GM12891 (cell line): ENCODE data around the gene LTBP1.
"Not testable (repeated sequence)": the region's sequence is repeated elsewhere in the genome, so short reads cannot be mapped to it uniquely, and the experiment has no call there.

Experiments used
- DNase-seq: peaks from one replicate; pipeline ENCODE4 v3.0.0; 2011; ENCODE audit warnings: low spot score; ENCODE audit not compliant: insufficient read length
- FAIRE-seq: peaks from 2 replicates; lab custom pipeline; 2011; peaks lifted over from hg19 to GRCh38; lab: Jason Lieb, UNC
- PAX5 ChIP-seq: IDR thresholded peaks from 2 replicates; pipeline ENCODE4 v1.6.1; 2011; ENCODE audit warnings: low read length, moderate library complexity, mild to moderate bottlenecking; ENCODE audit not compliant: insufficient read depth, severe bottlenecking
- POLR2A ChIP-seq: IDR thresholded peaks from 2 replicates; pipeline ENCODE4 v1.6.1; 2011; ENCODE audit warnings: low read depth, low read length, control low read depth
- POLR2AphosphoS5 ChIP-seq: IDR thresholded peaks from 2 replicates; pipeline ENCODE4 v1.6.1; 2011; ENCODE audit warnings: low read depth, low read length, control low read depth
- POU2F2 ChIP-seq: IDR thresholded peaks from 2 replicates; pipeline ENCODE4 v1.6.1; 2011; ENCODE audit warnings: low read depth, mild to moderate bottlenecking, control low read depth, low read length, moderate library complexity
- SPI1 ChIP-seq: IDR thresholded peaks from 2 replicates; pipeline ENCODE4 v1.6.1; 2011; ENCODE audit warnings: low read depth, low read length, control low read depth
- TAF1 ChIP-seq: IDR thresholded peaks from 2 replicates; pipeline ENCODE4 v1.6.1; 2011; ENCODE audit warnings: low read depth, low read length, control low read depth

LTBP1 gene

DNA sequence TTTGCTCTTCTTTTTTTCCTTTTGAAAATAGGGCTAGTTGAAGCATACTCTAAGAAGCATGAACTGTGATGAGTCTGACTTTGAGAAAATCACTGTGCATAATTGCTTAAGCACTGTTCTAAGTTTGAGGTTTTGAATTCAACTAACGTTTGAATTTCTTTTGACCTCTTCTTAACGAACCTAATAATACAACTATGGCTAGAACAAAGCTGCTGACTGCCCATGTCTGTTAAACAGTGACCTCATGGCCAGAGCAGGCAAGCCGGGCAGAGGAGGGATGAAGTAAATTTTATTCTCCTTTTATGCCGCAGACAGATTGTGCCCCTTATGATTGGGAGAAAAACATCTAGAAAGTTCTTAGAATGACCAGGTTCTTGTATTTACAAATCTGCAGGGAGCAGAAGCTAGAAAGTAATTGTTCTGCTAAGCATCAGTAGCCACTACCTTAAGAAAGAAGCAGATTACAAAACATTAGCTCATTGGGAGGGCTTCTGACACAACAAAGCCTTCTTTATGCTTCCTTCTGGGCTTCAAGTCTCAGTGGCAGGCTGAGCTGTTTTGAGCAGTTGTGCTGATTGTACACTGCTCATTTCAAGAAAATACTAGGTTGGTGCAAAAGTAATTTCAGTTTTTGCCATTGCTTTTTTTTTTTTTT, 431.9 kb downstream of the LTBP1 start:
- TF ChIP-seq PAX5 (no peak), TAF1 (no peak), SPI1 (no peak), POU2F2 (no peak), POLR2A (no peak), POLR2AphosphoS5 (no peak)
- FAIRE-seq = no peak
- DNase-seq = no peak

DNA sequence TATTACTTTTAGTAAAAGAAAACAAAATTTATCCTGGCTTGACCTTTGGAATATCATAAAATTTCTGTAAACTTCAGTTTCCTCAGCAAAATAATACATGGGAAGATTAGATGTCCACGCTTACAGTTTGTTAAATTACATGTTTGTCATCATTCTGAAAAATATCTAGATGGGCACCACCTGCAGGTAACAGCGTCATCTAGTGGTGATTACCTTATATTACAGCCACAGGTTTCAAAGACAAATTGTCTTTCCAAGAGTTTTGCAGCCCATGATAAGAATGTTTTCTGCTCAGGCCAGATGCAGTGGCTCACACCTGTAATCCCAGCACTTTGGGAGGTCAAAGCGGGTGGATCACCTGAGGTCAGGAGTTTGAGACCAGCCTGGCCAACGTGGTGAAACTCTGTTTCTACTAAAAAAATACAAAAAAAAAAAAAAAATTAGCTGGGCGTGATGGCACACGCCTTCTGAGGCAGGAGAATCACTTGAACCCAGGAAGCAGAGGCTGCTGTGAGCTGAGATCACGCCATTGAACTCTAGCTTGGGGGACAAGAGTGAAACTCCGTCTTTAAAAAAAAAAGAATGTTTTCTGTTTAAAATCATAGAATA, 433.4 kb downstream of the LTBP1 start:
- DNase-seq (no peak), FAIRE-seq (peak; percentile 66)
- no peak for TF ChIP-seq POLR2A
- TF ChIP-seq TAF1 = no peak
- no peak for TF ChIP-seq SPI1
- TF ChIP-seq POLR2AphosphoS5 = no peak
- no peak for TF ChIP-seq POU2F2
- TF ChIP-seq PAX5 = no peak

DNA sequence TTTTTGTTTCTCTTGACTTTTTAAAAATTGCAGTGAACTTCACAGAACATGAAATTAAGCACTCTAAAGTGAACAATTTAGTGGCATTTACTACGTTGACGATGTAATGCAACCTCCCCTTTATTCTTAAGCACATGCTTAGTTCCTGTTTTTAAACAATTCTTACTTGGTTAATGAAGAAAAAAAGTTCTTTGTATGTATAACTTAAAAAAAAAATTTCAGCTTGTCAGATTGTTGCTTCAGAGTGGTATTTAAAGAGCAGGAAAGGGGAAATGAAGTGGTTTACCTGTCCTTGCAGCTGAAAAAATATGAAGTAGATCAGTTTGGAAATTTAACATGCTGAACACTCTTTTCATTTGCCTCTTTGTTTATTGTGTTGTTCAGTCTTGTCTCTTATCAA, 434.0 kb downstream of the LTBP1 start:
- FAIRE-seq = no peak
- no peak for TF ChIP-seq POLR2AphosphoS5
- no peak for TF ChIP-seq SPI1
- no peak for DNase-seq

DNA sequence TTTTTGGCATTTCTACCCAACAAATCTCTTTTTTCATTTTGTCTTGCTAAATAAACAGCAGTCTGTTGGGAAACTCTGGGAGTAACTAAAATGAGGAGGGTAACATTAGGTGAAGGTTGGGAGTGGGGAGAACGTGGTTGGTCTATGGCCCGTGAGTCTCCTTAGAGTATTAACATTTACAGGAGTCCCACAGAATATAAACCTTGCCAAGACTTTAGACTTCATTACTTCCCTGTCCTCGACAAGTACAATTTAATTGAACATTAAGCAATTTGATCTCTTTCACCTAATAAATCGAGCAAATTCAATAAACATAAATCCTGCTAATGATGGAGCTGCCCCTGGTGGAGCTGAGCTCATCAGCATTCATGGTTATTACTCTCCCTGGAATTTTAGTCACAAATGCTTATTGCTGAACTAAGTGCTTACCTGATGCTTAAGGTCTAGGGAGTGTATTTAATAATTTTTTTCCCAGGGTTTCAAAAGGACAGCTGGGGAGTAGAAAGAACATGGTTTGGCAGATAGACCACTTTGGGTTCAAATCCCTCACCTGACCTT, 434.6 kb downstream of the LTBP1 start:
- TF ChIP-seq TAF1 = no peak
- no peak for TF ChIP-seq SPI1
- no peak for TF ChIP-seq POLR2A
- TF ChIP-seq PAX5 = no peak
- TF ChIP-seq POU2F2 = no peak
- no peak for TF ChIP-seq POLR2AphosphoS5
- FAIRE-seq (no peak), DNase-seq (no peak)

DNA sequence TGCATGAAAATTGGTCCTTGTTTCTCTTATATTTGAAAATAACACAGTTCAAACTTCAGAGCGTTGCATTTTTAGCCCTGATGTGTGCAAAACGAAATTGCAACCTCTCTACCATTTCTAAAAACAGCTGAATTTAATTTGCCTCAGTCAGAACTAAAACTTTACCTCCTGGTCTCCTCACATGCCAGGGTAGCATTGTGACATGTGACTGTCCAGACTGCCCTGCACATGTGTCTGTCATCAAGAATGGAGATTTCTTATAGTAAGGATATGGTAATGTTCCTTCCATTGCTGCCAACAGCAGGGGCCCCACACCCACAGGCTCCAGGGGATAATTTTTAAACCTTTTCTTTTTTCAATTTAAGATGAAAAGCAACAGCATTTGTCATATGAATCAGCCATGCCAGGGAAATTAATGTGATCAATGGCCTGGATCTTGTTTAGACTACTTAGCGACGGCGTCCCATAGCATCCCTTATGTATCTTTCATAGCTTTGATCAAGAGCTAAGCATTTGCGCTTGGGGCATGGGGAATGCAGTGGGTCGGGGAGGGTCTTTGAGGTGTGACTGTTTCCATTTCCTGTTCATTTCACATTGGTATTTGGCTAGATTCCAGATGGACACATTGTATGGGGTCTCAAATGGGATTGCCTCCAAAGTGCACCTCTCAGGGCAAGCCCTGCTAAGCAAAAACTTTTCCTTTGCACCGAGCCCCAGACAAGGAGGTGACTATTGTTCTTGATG, 437.3 kb downstream of the LTBP1 start:
- TF ChIP-seq PAX5 (no peak), SPI1 (no peak)
- DNase-seq = no peak
- FAIRE-seq = no peak

DNA sequence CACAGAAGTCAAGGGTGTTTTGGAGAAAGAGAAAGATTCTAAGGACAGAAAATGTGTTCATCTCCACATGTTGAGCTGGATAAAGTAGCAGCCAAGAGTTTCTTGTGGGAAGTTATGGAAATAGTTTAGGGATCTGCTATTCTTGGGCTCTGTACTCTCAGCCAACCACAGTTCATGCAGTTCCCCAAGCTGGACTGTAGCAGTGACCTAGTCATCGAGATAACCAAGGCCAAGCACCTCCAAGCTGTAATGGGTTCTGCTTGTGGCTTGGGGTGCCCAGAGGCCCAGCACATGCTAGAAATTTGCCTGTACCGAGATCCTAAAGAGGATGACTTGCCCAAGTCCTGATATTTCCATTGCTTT, 437.8 kb downstream of the LTBP1 start:
- TF ChIP-seq POU2F2 = no peak
- TF ChIP-seq TAF1 = no peak
- no peak for TF ChIP-seq POLR2A
- TF ChIP-seq SPI1 = no peak
- TF ChIP-seq PAX5 = no peak
- TF ChIP-seq POLR2AphosphoS5 = no peak
- FAIRE-seq (no peak), DNase-seq (no peak)

DNA sequence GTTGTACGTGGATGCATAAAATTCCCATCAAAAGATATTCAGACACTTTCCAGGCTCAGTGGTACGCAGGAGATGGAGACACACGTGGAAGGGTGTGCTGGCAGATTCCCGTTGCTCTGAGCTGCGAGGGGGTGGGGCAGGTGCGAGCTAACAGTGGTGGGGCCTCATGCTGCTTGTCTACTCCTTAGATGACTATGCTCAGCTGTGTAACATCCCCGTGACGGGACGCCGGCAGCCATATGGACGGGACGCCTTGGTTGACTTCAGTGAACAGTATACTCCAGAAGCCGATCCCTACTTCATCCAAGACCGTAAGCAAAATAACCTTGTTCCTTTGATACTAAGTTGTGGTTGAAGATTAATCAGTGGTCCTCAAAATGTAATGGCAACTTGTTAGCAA, 442.2 kb downstream of the LTBP1 start:
- FAIRE-seq (no peak), DNase-seq (no peak)
- no peak for TF ChIP-seq POLR2AphosphoS5
- TF ChIP-seq SPI1 = no peak
- TF ChIP-seq PAX5 = no peak
- no peak for TF ChIP-seq POU2F2
- TF ChIP-seq POLR2A = no peak
- TF ChIP-seq TAF1 = no peak

DNA sequence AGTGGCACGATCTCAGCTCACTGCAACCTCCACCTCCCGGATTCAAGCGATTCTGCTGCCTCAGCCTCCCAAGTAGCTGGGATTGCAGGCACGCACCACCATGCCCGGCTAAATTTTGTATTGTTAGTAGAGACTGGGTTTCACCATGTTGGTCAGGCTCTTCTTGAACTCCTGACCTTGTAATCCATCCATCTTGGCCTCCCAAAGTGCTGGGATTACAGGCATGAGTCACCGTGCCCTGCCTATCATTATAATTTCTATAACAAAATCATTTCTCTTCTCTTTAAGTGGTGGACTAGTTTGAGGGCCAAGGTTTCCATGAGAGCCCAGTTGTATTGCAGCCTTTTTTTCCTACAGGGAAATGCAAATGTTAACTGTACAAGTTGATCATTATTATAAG, 442.9 kb downstream of the LTBP1 start:
- not testable (repeated sequence) for DNase-seq, FAIRE-seq

DNA sequence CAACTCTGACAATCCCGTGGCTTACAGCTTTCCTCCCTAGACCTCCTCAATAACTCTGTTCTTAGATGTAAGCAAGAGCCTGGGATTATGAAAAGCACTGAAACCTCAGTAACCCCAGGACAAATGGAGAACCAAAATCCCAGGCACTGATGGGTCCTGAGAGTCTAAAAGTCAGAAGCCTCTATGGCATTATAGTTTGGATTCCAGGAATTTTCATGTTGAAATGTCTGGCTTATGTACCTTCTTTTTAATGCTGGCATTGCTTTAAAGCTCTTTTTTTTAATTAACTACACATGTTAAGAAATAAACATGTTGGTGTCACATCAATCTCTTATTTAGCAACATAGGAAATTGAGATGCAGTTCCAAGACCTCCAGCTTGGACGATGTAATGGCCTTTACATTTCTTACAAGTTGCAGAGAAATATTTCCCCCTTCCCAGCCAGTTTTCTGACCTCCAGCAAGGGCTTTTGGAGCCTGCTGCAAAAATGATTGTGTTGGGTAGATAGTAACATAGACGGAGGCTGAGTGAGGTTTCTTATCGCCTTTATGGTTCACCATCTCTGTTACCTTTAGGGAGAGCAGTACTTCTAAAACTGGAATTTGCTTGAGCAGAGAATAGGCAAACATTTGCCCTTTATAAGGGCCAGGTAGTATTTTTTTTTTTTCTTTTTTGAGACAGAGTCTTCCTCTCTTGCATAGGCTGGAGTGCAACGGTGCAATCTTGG, 444.9 kb downstream of the LTBP1 start:
- no peak for FAIRE-seq
- no peak for DNase-seq
- no peak for TF ChIP-seq PAX5
- no peak for TF ChIP-seq POLR2AphosphoS5
- no peak for TF ChIP-seq SPI1
- no peak for TF ChIP-seq POU2F2
- TF ChIP-seq POLR2A = no peak
- TF ChIP-seq TAF1 = no peak
